ENCODE results near the gene COL25A1. TPM values are rescaled to one million over a fixed set of nuclear protein-coding genes. Genes with fewer than 3 reads are reported as not detected.

Gene COL25A1
- total RNA-seq, 1 donor from 2014 or later, result 5.6 TPM

DNA sequence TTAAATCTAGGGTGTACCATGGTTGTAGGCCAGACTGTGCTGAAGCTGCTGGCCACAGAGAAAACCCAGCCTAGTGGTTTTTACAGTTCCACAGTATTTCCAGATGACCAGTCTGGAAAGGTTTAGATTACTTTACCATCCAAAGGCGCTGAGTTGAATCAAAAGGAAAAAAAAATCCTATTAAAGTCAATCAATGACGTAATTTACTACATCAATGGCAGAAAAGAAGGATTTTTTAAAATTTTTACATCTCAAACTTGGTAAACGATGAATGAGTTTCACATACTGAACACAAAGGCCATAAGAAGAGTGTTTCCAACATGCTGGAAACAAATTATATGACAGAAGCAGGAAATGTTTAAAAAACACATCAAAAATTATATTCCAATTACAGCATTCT is 409.0 kb downstream of the COL25A1 start:
- H3K27me3 ChIP-seq, result no peaks in the 10 kb centered on the region
- no peak overlapping the region for H3K27ac ChIP-seq
- TF ChIP-seq, protein P1, sequence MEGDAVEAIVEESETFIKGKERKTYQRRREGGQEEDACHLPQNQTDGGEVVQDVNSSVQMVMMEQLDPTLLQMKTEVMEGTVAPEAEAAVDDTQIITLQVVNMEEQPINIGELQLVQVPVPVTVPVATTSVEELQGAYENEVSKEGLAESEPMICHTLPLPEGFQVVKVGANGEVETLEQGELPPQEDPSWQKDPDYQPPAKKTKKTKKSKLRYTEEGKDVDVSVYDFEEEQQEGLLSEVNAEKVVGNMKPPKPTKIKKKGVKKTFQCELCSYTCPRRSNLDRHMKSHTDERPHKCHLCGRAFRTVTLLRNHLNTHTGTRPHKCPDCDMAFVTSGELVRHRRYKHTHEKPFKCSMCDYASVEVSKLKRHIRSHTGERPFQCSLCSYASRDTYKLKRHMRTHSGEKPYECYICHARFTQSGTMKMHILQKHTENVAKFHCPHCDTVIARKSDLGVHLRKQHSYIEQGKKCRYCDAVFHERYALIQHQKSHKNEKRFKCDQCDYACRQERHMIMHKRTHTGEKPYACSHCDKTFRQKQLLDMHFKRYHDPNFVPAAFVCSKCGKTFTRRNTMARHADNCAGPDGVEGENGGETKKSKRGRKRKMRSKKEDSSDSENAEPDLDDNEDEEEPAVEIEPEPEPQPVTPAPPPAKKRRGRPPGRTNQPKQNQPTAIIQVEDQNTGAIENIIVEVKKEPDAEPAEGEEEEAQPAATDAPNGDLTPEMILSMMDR (IDR thresholded peaks at IDR 0.05), result no peak
- no peak overlapping the region for H3K4me3 ChIP-seq
- H3K9me3 ChIP-seq, result no peaks in the 10 kb centered on the region
- intact Hi-C loops (cut with DNase I), result no loop called here
- no peaks in the 10 kb centered on the region for H3K36me3 ChIP-seq
- DNase-seq (ENCODE audit: low spot score in 2 of 2), result no peak
- H3K4me1 ChIP-seq, result no peaks in the 10 kb centered on the region

DNA sequence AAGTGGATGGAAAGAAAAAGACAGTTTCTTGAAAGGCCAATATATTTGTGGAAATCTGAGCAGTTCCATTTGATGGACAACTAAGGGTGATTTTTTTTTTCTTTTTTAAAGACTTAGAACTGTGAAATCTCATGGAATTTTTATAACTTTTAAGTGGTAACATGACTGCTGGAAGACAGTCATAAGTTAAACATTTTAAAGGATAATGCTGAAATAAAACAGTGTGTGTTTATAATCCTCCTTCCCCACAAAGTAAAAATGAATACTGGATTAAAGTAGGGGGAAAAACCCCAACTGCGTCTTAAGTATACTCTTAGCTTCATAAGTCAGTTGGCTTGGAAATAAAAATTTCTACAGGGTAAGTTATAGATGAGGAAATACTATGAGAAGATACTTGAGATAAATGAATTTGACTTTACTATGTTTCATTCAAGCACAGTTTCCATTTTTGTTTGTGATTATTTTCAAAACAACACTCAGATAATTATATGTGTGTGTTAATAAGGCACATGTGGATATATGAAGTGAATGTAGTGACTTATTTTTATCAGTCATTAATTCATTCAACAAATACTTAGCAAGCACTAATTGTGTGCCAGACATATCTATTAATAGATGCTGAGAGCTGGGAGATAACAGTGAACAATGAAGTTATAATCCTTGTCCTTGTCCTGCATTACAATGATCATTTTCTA is 410.4 kb downstream of the COL25A1 start:
- no peak for DNase-seq (ENCODE audit: low spot score in 2 of 2)
- no peaks in the 10 kb centered on the region for H3K36me3 ChIP-seq
- TF ChIP-seq, protein P1 (IDR thresholded peaks at IDR 0.05), result no peak
- H3K9me3 ChIP-seq, result no peaks in the 10 kb centered on the region
- intact Hi-C loops (cut with DNase I), result no loop called here
- H3K27ac ChIP-seq, result no peak overlapping the region
- H3K27me3 ChIP-seq, result no peaks in the 10 kb centered on the region
- no peak overlapping the region for H3K4me3 ChIP-seq
- no peaks in the 10 kb centered on the region for H3K4me1 ChIP-seq

DNA sequence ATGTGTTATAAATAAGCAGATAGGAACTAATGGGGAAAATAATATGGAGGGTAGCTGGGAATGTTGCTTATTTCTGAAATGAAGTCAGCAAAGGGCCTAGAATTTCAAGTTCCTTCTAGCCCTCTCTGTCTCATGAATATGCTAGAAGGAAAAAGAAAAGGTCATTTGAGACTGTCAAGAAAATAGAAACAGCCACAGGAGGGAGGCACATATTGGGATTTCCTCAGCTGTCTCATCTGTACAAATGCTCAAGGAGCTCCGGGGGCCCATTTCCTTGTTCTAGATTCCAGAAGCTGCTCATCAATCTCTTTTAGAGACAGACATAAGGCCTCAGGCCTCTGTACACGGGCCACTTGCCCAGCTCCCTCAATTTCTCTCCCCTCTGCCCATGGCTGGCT is 412.0 kb downstream of the COL25A1 start:
- Histone ChIP-seq H3K27ac (no peak overlapping the region), H3K9me3 (no peaks in the 10 kb centered on the region), H3K36me3 (no peaks in the 10 kb centered on the region), H3K27me3 (no peaks in the 10 kb centered on the region), H3K4me3 (no peak overlapping the region), H3K4me1 (no peaks in the 10 kb centered on the region)
- DNase-seq (ENCODE audit: low spot score in 2 of 2), result no peak
- TF ChIP-seq, protein P1 (IDR thresholded peaks at IDR 0.05), result no peak
- intact Hi-C loops (cut with DNase I), result no loop called here

DNA sequence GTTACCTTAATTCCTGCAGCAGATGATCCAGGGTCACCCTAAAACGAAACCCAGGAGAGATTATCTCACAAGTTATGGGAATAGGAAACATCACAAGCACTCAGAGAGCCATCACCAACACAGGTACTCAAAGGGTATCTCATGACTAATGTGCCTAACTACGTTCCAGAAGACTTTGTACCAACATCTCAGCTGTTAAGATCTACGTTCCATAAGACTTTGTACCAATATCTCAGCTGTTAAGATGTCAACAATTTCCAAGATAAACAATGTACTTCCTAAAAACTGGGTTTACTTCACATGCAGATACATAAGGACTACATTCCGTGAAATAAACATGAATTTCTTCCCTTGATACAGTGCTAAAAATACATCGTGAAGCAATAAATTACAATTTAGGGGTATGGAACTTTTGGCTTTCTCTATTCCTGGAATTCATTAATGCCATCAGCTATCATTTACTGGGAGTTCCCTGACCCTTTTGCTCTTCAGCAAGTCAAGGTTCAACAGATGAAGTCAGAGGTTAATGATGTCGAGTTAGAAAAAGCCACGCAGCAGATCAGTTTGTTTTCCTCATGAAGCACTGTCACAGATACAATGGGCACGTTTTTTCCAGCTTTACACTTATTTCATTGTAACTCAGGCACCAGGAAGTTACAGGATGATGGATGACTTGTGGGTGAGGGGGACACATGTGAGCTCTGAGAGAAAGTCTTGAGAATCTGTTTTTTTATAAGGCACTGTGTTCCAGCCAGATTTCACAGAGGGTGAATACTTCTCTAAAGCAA is 412.6 kb downstream of the COL25A1 start:
- H3K4me1 ChIP-seq, result no peaks in the 10 kb centered on the region
- H3K4me3 ChIP-seq, result no peak overlapping the region
- H3K36me3 ChIP-seq, result no peaks in the 10 kb centered on the region
- TF ChIP-seq, protein P1 (IDR thresholded peaks at IDR 0.05), result no peak
- H3K9me3 ChIP-seq, result no peaks in the 10 kb centered on the region
- no peak for DNase-seq (ENCODE audit: low spot score in 2 of 2)
- intact Hi-C loops (cut with DNase I), result no loop called here
- H3K27me3 ChIP-seq, result no peaks in the 10 kb centered on the region
- H3K27ac ChIP-seq, result no peak overlapping the region

DNA sequence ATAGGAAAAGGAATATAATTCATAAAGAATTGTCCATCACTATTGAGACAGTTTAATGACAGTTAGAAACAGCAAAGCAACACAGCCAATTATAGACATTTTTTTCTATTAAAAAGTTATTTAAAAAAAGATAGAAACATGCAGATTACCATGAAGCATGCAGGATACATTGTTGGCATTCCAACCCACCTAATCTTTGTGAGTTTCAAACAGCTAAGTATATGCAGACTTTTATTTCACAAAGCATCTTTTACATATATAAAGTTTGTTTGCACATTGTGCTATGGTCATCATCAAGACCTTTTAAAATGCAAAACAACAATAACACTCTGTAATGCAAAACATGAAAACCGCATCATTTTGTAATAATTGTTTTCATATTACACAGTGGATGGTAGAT is 413.7 kb downstream of the COL25A1 start:
- H3K27me3 ChIP-seq, result no peaks in the 10 kb centered on the region
- H3K4me3 ChIP-seq, result no peak overlapping the region
- H3K9me3 ChIP-seq, result no peaks in the 10 kb centered on the region
- TF ChIP-seq, protein P1 (IDR thresholded peaks at IDR 0.05), result no peak
- intact Hi-C loops (cut with DNase I), result no loop called here
- H3K27ac ChIP-seq, result no peak overlapping the region
- H3K36me3 ChIP-seq, result no peaks in the 10 kb centered on the region
- DNase-seq (ENCODE audit: low spot score in 2 of 2), result no peak
- H3K4me1 ChIP-seq, result no peaks in the 10 kb centered on the region

All from ascending aorta (tissue), 2 donors.